K562 (cell line): ENCODE data around the gene GRIN2A. TPM values are rescaled to one million over a fixed set of nuclear protein-coding genes. Genes with fewer than 3 reads are reported as not detected.

Experiments
- ATAC-seq: fragments of 200-7000 bp; cut with Tn5 transposase; 3 replicates; pipeline ENCODE4 v1.9.1; 2020; ENCODE audit warnings: moderate library complexity
- BruUV-seq: library from RNA; stranded (reverse); fragments of 400-500 nt; replicated peaks from 2 replicates; lab custom pipeline; 2021; lab: Mats Ljungman, UMichigan
- CTCF ChIA-PET: fragments of 300-600 bp; formaldehyde crosslinking; extraction: SDS; loops from one replicate; lab custom pipeline; 2021; ENCODE audit warnings: low intra/inter-chr PET ratio; lab: Yijun Ruan, JAX
- POLR2A ChIA-PET: fragments of 300-600, 350-650 bp; sonication (Branson Sonifier 250); formaldehyde crosslinking; extraction: SDS; loops from one replicate; lab custom pipeline; 2021; ENCODE audit warnings: antibody characterized with exemption, inconsistent platforms; lab: Yijun Ruan, JAX
- DNase-seq, 4 experiments: peaks; one replicate each; pipeline versions ENCODE4 v3.0.0 to v3.0.0-alpha.2; 2011 to 2018; ENCODE audit warnings: low spot score in 3 of 4, mixed read lengths in 3 of 4; ENCODE audit errors: extremely low read depth in 1 of 4
- FAIRE-seq: peaks from 2 replicates; lab custom pipeline; 2011; peaks lifted over from hg19 to GRCh38; lab: Jason Lieb, UNC
- H2AFZ ChIP-seq: 2 replicates; pipeline ENCODE4 v1.6.0; 2011; ENCODE audit warnings: low read depth, low read length, control low read depth, inconsistent platforms
- H3K27ac ChIP-seq: fragments of 200-600 bp; 3 replicates; pipeline ENCODE4 v1.8.0; 2011; ENCODE audit warnings: low read depth, mild to moderate bottlenecking, control low read depth, inconsistent platforms, low read length, moderate library complexity, mixed read lengths; ENCODE audit errors: extremely low read depth
- H3K27me3 ChIP-seq, 2 experiments: fragments of 300-600 bp in 1 of 2; 2 replicates in 1 of 2; 3 replicates in 1 of 2; pipeline versions ENCODE4 v1.6.0 to v1.8.0; 2011; ENCODE audit warnings: inconsistent platforms in 2 of 2, low read length in 2 of 2, mild to moderate bottlenecking in 1 of 2, mixed read lengths in 1 of 2, moderate library complexity in 1 of 2; ENCODE audit not compliant: control insufficient read depth in 2 of 2, insufficient read depth in 2 of 2
- H3K36me3 ChIP-seq: fragments of 300-600 bp; 3 replicates; pipeline ENCODE4 v1.8.0; 2011; ENCODE audit warnings: mild to moderate bottlenecking, low read length, inconsistent platforms; ENCODE audit not compliant: control insufficient read depth, insufficient read depth
- H3K4me1 ChIP-seq, 2 experiments: fragments of 200-600 bp in 1 of 2; replicated peaks in 1 of 2; 2 replicates in 1 of 2; 3 replicates in 1 of 2; pipeline versions ENCODE4 v1.5.1 to v1.8.0; 2011; ENCODE audit warnings: inconsistent platforms in 2 of 2, low read length in 2 of 2, mild to moderate bottlenecking in 1 of 2, mixed read lengths in 1 of 2, moderate library complexity in 1 of 2; ENCODE audit not compliant: control insufficient read depth in 2 of 2, insufficient read depth in 2 of 2
- H3K4me2 ChIP-seq: 2 replicates; pipeline ENCODE4 v1.6.1; 2011; ENCODE audit warnings: low read length, control low read depth, inconsistent platforms, mixed read lengths; ENCODE audit not compliant: insufficient read depth
- H3K4me3 ChIP-seq: fragments of 200-600 bp; sonication (generic), shearing (Covaris generic); 2 replicates; pipeline ENCODE4 v1.5.1; 2016; ENCODE audit warnings: control low read depth, inconsistent platforms
- H3K79me2 ChIP-seq: fragments of 200-600 bp; 3 replicates; pipeline ENCODE4 v1.8.0; 2011; ENCODE audit warnings: low read length, inconsistent platforms; ENCODE audit not compliant: control insufficient read depth, insufficient read depth
- H3K9ac ChIP-seq, 2 experiments: 2 replicates each; pipeline versions ENCODE4 v1.6.0 to v1.6.1; 2011; ENCODE audit warnings: low read depth in 2 of 2, low read length in 2 of 2, control low read depth in 1 of 2, inconsistent platforms in 1 of 2, mild to moderate bottlenecking in 1 of 2, mixed read lengths in 1 of 2; ENCODE audit not compliant: insufficient read depth in 1 of 2
- H3K9me1 ChIP-seq: one replicate; pipeline ENCODE4 v1.6.0; 2011; ENCODE audit warnings: inconsistent platforms, mild to moderate bottlenecking, low read length, moderate library complexity; ENCODE audit not compliant: control insufficient read depth, insufficient read depth
- H3K9me3 ChIP-seq: replicated peaks from 2 replicates; pipeline ENCODE4 v1.5.1; 2011; ENCODE audit warnings: low read depth, low read length, inconsistent platforms; ENCODE audit not compliant: control insufficient read depth, insufficient read depth
- H4K20me1 ChIP-seq: replicated peaks from 2 replicates; pipeline ENCODE4 v1.6.1; 2011; ENCODE audit warnings: low read length, inconsistent platforms, mixed read lengths; ENCODE audit not compliant: control insufficient read depth, insufficient read depth
- HES1 ChIP-seq: fragments of 450-650 bp; IDR thresholded peaks from 2 replicates; pipeline ENCODE4 v1.6.1; 2016; ENCODE audit warnings: low read depth, mild to moderate bottlenecking, moderate library complexity
- KDM2B ChIP-seq: fragments of 250-450 bp; sonication (Bioruptor Pico); IDR thresholded peaks from 2 replicates; pipeline ENCODE4 v1.8.0; 2021; ENCODE audit warnings: mild to moderate bottlenecking, moderate library complexity
- MAFG ChIP-seq: fragments of 450-650 bp; conservative IDR thresholded peaks from 2 replicates; pipeline ENCODE4 v1.6.1; 2016; ENCODE audit warnings: missing genetic modification characterization, missing compliant biosample characterization
- NFE2 ChIP-seq: IDR thresholded peaks from 2 replicates; pipeline ENCODE4 v1.6.1; 2014; ENCODE audit warnings: antibody characterized with exemption, low read depth
- PBX2 ChIP-seq, 2 experiments: IDR thresholded peaks in 1 of 2; conservative IDR thresholded peaks in 1 of 2; 2 replicates each; pipeline ENCODE4 v1.6.1; 2016; ENCODE audit warnings: low read depth in 2 of 2, mild to moderate bottlenecking in 1 of 2, missing compliant biosample characterization in 1 of 2, missing genetic modification characterization in 1 of 2, moderate library complexity in 1 of 2
- RBM25 ChIP-seq: fragments of 200-400 bp; formaldehyde crosslinking; IDR thresholded peaks from 2 replicates; pipeline ENCODE4 v1.6.1; 2018; ENCODE audit warnings: low read length, low read depth, moderate library complexity; ENCODE audit not compliant: severe bottlenecking
- SPI1 ChIP-seq: IDR thresholded peaks from 2 replicates; pipeline ENCODE4 v1.6.1; 2011; ENCODE audit warnings: low read depth, low read length, control low read depth, borderline replicate concordance
- WGBS: fragments of 100-300 bp; shearing (Covaris generic); methylation state at CpG from one replicate; pipeline ENCODE4 v1.1.6; 2016; ENCODE audit warnings: low coverage, mixed read lengths; ENCODE audit not compliant: insufficient coverage; ENCODE audit errors: missing lambda C conversion rate; 5-methylcytosine and 5-hydroxymethylcytosine counted together
- in situ Hi-C: fragments of 300-500 bp; cut with MboI; formaldehyde crosslinking; loops from 4 replicates; pipeline ENCODE4 v1.15.0; 2018; ENCODE audit warnings: inconsistent platforms, mixed read lengths
- intact Hi-C: fragments of 100-400 bp; cut with micrococcal nuclease; formaldehyde crosslinking; loops from 2 replicates; pipeline ENCODE4 v1.14.2; 2022
- polyA plus RNA-seq, 8 experiments: library from polyadenylated mRNA; depleted of rRNA in 4 of 8; stranded (reverse) in 5 of 8; unstranded in 3 of 8; fragments of >200 nt; fragmentation: Nextera tagmentation in 2 of 8; fragmentation: Illumina TruSeq in 1 of 8; extraction: Ambion mirVana in 2 of 8; extraction: Trizol in 1 of 8; gene quantifications; 2 replicates each; pipeline versions ENCODE4 v1.2.1 to v1.2.3, GENCODE V29; 2011 to 2014; ENCODE audit warnings: inconsistent platforms in 1 of 8, missing spikeins in 1 of 8
- total RNA-seq, 7 experiments: library from RNA; depleted of rRNA in 6 of 7; stranded (reverse); fragments of >200 nt in 6 of 7; fragmentation: Illumina TruSeq in 2 of 7; extraction: Trizol in 2 of 7; gene quantifications; 2 replicates each; pipeline versions ENCODE4 v1.2.1 to v1.2.3, GENCODE V29; 2011 to 2021; ENCODE audit warnings: low replicate concordance in 1 of 7

GRIN2A gene
- total and polyA plus RNA-seq, 9 of the 15 experiments (the other 6 are each of a cell fraction or from before 2014, with no cell fraction given) = not detected

GRCh38 chr16:9756434-9756833 lies 425.8 kb downstream of the GRIN2A start:
- no peak for ATAC-seq
- no peaks in the 10 kb centered on the region for H3K4me1 ChIP-seq
- no peak for FAIRE-seq
- CTCF ChIA-PET = no interaction called here
- intact Hi-C loops (no loop called here), in situ Hi-C loops (no loop called here)
- H3K9ac ChIP-seq = no peak overlapping the region
- no peaks in the 10 kb centered on the region for H3K9me3 ChIP-seq
- WGBS = 1% methylated on average over 4 of the region's 4 CpGs
- TF ChIP-seq RBM25 (peak; percentile 82), HES1 (no peak)
- H3K4me2 ChIP-seq = no peak overlapping the region
- no peaks in the 10 kb centered on the region for H3K36me3 ChIP-seq
- H2AFZ ChIP-seq = no peak overlapping the region
- H3K79me2 ChIP-seq = no peaks in the 10 kb centered on the region
- H3K9me1 ChIP-seq = no peaks in the 10 kb centered on the region
- POLR2A ChIA-PET = no interaction called here
- no peak for DNase-seq
- H3K27ac ChIP-seq = no peak overlapping the region
- no peaks in the 10 kb centered on the region for H4K20me1 ChIP-seq
- no peaks in the 10 kb centered on the region for H3K27me3 ChIP-seq
- H3K4me3 ChIP-seq = no peak overlapping the region
- no TSS peak for BruUV-seq

- DNase-seq (no peak), ATAC-seq (no peak), FAIRE-seq (no peak)
- ChIA-PET POLR2A (interaction anchor here (0.6 kb wide), 1 partner anchor 483 kb away, joined by 3 read pairs; no protein-coding TSS in a partner anchor), CTCF (no interaction called here)
- H3K27me3 ChIP-seq = no peaks in the 10 kb centered on the region
- TF ChIP-seq MAFG (peak; percentile 55), PBX2 (CRISPR knock-in tag; IDR thresholded peaks at IDR 0.05; ENCODE audit: low read depth) (no peak), PBX2 (tag; conservative IDR thresholded peaks at IDR 0.05; ENCODE audit: low read depth) (0 out of 2 replicates have a peak, but pooled peaks have one; percentile 23), KDM2B (CRISPR knock-in tag) (no peak), SPI1 (no peak), NFE2 (0 out of 2 replicates have a peak, but pooled peaks have one; percentile 23)
- no peak overlapping the region for H3K4me3 ChIP-seq
- H3K9me1 ChIP-seq = no peaks in the 10 kb centered on the region
- H3K4me1 ChIP-seq = no peaks in the 10 kb centered on the region
- H3K36me3 ChIP-seq = no peaks in the 10 kb centered on the region
- no peaks in the 10 kb centered on the region for H4K20me1 ChIP-seq
- no peaks in the 10 kb centered on the region for H3K9me3 ChIP-seq
- no peak overlapping the region for H3K27ac ChIP-seq
- in situ Hi-C loops = no loop called here
- intact Hi-C loops = no loop called here
- no peak overlapping the region for H3K9ac ChIP-seq
- H3K4me2 ChIP-seq = no peak overlapping the region
- WGBS = 4% methylated on average over 4 of the region's 4 CpGs
- no peak overlapping the region for H2AFZ ChIP-seq
- no peaks in the 10 kb centered on the region for H3K79me2 ChIP-seq
- no TSS peak for BruUV-seq
Measured at GRCh38 chr16:9755081-9755480, 427.1 kb downstream of the GRIN2A start.
